ENCODE measurements around the gene PSENEN.

DNA sequence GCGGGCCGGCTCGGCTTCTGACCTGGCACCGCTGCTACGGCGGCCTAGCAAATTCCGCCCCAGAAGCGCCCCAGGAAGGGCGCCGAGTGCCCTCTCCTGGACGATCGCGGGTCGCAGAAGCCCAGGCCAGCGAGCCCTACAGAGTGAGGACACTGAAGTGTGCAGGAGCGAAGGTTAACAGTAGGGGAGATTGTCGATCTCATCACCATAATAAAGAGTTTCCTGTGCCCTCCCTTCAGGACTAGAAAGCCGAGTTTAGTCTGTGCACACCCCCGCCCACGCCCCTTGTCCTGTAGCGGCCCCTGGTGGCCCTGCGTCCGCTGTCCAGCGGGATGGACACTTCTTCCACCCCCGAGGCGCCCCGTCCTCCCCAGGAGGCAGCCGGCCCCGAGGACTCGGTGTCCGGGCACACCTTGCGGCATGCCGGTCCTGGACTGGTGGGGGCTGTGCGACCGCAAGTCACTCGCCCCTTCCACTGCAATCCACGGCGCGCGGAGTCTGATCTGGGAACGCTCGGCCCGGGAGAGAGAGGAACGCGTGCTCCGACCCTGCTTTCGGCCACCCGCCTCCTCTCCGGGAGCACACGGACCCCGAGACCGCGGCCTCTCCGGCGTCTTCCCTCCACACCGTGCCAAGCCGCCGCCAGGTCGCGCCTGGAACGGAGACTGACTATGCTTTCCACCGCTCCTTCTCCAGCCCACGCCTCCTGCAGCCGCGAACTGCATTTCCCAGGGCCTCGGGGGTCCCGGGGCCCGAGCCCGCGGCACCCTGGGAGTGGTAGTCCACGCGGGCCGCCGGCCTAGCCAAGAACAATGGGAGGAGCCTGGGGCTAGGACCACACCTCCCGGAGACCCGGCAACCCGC lies 28.4 kb upstream of the PSENEN start:
- peak; percentile 77 for TF ChIP-seq POLR2AphosphoS5 (IDR thresholded peaks at IDR 0.05)
- TF ChIP-seq, protein P1, sequence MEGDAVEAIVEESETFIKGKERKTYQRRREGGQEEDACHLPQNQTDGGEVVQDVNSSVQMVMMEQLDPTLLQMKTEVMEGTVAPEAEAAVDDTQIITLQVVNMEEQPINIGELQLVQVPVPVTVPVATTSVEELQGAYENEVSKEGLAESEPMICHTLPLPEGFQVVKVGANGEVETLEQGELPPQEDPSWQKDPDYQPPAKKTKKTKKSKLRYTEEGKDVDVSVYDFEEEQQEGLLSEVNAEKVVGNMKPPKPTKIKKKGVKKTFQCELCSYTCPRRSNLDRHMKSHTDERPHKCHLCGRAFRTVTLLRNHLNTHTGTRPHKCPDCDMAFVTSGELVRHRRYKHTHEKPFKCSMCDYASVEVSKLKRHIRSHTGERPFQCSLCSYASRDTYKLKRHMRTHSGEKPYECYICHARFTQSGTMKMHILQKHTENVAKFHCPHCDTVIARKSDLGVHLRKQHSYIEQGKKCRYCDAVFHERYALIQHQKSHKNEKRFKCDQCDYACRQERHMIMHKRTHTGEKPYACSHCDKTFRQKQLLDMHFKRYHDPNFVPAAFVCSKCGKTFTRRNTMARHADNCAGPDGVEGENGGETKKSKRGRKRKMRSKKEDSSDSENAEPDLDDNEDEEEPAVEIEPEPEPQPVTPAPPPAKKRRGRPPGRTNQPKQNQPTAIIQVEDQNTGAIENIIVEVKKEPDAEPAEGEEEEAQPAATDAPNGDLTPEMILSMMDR (IDR thresholded peaks at IDR 0.05), result peak; percentile 76 to 96 (median 90)
- peak; percentile 22 for TF ChIP-seq POLR2A (IDR thresholded peaks at IDR 0.05)
